Brain pericyte (primary cell): ENCODE data around the gene HYAL3.
"Not testable (repeated sequence)": the region's sequence is repeated elsewhere in the genome, so short reads cannot be mapped to it uniquely, and the experiment has no call there.

Experiments used
- DNase-seq: peaks from one replicate; pipeline ENCODE4 v3.0.0-alpha.2; 2012; ENCODE audit warnings: low read depth, low spot score

HYAL3 gene

DNA sequence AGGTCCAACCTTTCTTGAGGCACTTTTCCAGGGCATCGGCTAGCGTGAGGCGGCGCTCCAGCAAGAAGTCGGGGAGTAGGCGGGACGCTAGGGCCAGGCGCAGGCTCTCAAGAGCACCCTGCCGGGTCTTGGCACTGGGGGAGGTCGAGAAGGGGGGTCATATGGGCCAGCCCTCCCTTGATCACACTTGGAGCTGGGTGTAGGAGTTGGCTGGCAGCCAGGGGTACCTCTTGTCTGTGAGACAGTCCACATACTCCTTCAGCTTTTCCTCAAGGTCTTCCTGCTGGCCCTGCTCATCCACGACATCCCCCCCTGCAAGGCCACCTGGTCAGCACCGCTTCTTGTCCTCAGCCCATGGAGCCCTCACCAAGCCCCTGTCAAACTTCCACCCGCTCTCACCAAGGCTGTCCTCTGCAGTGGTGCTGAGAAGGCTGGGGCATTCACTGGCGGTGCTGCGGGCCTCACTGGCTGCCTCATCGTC is 9.0 kb downstream of the HYAL3 start:
- DNase-seq: no peak

DNA sequence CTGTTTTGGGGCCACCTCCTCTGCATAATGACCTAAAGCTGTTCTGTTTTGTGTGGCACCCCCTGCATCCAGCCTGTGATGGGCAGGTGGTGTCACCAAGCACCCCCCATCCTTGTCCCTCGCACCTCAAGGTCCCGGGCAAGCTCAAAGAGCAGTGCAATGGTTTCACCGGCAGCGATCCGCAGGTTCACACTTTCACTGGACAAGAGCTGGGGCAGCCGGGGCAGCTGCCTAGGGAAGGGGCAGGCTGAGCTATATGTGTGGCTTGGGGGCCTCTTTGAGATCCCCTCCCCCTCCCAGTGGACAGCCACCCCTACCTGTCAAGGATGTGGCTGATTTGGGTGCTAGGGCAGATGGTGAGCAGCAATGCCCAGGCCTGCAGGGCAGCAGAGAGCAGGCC is 10.1 kb downstream of the HYAL3 start:
- no peak for DNase-seq

DNA sequence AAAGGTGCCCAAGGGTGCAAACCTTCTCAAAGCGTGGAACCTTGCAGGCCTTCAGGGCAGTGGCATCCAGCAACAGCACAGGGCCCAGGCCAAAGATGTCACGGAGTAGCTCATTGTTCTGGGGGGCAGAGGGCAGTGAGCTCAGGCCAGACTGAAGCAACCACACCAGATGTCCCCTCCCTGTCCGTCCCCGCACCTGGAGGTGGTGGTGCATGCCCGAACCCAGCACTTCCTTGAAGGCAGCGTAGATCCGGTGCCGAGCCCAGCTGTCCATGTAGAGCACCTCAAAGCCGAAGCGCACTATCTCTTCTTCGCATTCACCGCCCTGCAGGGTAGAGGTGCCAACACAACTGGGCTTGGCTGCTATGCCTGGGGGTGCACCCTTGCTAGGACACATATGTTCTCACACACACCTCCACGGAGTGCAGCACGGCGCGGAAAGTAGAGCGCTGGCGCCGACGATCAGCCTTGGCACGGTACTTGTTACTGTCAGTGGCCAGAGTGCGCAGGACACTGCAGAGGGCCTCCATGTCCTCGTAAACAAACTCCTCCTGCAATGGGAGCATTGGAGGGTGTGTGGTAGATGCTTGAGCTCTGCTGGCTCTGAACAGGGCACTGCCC is 10.7 kb downstream of the HYAL3 start:
- DNase-seq: no peak

GRCh38 chr3:50287262-50287661 is 11.9 kb downstream of the HYAL3 start:
- no peak for DNase-seq

DNA sequence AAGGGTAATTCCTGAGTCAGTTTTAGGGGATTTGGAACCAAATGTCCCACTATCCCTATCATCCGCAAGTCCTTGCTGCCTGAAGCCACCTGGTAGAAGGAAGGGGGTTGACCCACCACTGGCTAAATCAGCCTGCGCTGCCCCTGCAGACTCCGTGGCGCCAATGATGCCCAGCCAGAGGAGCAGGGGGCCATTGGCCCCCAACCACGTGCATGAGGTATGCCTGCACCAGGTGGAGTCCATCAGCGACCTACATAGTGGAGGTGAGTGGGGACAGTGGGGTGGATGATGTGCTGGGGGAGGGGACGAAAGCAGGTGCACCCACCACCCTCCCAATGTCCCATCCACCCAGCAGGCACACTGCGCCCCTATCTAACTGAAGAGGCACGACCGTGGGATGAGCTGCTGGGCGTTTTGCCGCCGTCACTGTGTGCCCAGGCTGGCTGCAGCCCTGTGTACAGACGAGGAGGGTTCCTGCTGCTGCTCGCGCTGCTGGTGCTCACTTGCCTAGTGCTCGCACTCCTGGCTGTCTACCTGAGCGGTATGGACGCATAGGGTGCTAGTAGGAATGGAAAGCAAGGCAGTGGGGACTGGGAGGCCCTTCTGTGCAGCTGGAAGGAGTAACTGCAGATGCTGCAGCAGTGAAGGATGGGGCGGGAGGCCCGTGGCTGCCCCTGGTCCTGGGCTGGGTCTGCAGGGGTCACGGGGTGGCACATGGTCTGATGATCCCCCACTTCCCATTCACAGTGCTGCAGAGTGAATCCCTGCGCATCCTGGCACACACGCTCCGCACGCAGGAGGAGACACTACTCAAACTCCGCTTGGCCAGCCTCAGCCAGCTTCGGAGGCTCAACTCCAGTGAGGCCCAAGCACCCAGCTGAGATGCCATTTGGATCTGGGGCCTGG is 12.6 kb downstream of the HYAL3 start:
- DNase-seq: no peak

DNA sequence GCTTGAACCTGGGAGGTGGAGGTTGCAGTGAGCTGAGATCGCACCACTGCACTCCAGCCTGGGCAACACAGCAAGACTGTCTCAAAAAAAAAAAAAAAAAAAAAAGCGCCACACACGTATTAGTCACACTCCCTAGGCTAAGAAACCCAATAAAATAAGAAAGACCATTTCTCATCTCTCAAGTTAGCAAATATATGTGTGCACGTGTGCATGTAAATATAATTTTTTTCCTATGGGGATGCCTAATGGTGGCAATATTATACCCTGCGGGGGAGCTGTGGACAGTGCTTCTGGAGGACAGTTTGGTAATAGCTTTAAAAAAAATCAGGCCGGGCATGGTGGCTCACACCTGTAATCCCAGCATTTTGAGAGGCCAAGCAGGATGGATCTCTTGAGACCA is 15.1 kb downstream of the HYAL3 start:
- DNase-seq: not testable (repeated sequence)

DNA sequence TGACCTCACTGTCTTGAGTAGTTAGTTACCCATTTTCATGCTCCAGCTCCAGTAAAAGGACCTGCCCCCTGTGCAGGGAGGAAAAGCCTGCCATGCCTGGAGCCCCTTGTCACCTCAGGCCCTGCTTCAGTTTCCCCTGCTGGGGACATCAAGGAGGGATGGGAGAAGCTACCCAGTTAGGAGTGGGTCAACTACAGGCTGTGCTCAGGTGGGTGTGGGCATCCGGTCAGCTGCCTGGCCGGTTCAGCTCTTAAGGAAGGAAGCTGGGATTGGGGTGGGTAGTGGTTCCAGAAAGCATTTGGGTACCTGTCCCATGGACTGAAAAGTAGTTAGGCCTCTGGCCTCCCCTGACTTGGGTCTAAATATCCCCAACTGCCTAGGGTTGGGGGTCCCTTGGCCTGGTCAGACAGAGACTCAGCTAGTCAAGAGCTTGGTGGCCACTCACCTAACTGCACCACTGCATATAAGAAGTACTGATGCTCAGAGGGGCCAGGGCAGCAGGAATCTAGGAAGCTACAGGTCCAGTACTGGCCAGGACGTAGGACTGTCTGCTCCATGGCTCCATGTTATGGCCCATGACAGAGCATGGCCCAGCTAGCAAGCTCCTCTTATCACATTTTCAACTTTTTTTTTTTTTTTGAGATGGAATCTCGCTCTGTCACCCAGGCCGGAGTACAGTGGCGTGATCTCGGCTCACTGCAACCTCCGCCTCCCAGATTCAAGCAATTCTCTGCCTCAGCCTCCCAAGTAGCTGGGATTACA is 19.8 kb downstream of the HYAL3 start:
- DNase-seq: no peak

DNA sequence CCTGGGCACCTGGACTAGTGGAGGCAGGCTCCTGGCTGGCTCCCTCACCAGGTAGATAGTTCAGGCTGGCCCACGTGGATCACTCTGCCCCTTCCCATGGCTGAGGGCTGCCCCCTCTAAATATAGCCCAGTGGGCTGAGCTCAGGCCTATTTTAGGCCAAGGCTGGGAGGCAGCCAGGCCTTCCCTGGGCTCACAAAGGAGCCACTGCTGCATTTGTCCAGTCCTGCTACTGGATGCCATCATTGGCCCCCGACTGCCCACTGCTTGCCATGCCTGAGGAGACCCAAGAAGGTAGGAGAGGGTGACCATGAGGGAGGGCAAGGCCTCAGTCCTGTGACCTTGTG is 20.4 kb downstream of the HYAL3 start, which contains the start of gene LSMEM2:
Gene LSMEM2, plus strand, starts transcription at position 208 of the 345 bp plus-strand sequence. Its CDS starts 27 bp downstream, at position 235.
- DNase-seq: no peak

DNA sequence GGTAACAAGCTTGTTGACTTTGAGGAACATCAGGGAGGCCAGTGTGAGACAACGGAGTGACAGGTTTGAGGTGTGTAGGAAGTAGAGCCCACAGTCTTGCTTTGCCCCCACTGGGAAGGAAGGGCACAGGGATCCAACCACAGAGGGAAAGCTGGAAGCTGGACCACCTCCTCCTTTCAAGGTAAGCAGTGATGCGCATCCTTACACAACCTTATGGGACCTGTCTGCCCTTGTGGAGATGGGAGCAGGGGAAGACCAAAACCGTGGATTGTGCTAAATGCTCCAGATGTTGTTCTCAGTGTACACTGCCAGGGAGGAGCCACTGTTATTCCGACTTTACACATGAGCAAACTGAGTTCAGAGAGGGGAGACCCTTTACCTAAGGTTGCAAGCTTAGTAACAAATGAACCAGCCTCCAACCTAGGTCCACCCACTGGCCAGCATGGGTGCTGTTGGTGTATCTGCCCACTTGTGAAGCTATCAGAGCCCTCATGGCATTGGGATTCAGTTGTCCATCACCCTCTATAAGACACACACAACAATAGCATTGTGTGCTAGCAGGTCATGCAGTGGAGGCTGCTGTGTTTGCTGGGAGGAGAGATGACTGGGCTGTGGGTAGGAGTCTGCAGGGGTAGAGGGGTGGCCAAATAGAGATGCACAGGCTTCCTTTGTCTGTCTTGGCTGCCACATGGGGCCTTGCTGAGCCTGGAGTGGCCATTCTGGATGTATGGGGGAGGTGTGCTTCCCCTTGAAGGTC is 20.9 kb downstream of the HYAL3 start:
- no peak for DNase-seq

DNA sequence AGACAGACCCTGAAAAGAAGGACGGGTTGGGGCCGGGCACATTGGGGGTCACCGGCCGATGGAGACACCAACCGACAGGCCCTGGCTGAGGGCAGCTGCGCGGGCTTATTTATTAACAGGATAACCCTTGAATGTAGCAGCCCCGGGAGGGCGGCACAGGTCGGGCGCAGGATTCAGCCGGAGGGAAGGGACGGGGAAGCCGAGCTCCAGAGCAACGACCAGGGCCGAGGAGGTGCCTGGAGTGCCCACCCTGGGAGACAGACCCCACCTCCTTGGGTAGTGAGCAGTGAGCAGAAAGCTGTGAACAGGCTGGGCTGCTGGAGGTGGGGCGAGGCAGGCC is 22.5 kb downstream of the HYAL3 start:
- no peak for DNase-seq

DNA sequence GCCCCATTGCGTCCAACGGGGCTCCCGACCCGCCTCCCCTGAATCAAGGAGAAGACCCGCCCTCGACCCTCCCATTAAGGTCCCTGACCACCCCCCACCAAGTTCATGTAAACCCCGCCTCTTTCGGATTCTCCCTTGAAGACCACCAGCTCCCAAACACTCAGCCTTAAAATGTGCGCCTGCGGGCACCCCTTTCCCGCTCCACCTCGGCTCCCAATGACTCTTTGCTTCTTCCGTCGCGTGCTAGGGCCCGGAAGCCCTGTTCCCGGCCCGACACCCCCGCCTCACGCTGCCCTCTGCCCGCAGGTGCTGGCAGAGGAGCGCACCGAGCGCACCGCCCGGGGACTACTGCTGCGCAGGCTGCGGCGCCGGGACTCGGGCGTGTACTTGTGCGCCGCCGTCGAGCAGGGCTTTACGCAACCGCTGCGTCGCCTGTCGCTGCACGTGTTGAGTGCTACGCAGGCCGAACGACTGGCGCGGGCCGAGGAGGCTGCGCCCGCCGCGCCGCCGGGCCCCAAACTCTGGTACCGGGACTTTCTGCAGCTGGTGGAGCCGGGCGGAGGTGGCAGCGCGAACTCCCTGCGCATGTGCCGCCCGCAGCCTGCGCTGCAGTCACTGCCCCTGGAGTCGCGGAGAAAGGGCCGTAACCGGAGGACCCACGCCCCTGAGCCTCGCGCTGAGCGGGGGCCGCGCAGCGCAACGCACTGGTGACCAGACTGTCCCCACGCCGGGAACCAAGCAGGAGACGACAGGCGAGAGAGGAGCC is 23.0 kb downstream of the HYAL3 start:
- no peak for DNase-seq

DNA sequence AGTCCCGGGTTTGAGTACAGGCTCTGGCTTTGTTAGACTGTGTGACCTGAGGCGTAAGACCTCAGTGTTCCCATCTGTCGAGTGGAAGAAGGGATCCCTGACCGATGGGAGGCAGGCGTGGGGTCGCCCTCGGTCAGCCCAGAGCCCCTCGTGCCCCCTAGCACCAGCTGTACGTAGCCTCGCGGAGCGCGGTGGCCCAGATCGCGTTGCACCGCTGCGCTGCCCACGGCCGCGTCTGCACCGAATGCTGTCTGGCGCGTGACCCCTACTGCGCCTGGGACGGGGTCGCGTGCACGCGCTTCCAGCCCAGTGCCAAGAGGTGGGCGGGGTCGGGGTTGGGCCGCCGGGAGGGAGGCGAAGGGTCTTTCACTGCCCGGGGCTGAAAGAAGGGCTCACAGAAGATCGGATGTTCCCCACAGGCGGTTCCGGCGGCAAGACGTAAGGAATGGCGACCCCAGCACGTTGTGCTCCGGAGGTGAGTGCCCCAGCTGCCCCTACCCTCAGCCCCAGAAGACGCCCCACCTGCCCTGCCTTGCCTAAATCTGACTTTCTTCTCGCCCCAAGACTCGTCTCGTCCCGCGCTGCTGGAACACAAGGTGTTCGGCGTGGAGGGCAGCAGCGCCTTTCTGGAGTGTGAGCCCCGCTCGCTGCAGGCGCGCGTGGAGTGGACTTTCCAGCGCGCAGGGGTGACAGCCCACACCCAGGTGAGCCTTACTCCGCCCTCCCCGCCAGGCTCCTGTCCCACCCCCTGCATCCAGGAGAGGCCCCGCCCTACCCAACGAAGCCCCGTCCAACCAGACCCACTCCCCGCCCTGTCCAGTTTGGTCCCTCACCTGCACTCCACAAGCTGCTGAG is 23.8 kb downstream of the HYAL3 start:
- no peak for DNase-seq

GRCh38 chr3:50274371-50275104 is 24.7 kb downstream of the HYAL3 start:
- DNase-seq: no peak

DNA sequence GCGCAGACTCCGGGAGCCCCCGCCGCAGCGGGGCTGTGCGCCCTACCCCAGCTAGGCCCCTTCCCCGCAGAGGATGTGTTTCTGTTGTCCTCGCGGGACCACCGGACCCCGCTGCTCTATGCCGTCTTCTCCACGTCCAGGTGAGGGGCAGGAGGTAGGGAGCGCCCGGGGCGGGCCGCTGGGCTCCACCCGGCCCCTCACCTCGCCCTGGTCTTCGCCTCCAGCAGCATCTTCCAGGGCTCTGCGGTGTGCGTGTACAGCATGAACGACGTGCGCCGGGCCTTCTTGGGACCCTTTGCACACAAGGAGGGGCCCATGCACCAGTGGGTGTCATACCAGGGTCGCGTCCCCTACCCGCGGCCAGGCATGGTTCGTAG is 25.5 kb downstream of the HYAL3 start:
- DNase-seq: no peak

DNA sequence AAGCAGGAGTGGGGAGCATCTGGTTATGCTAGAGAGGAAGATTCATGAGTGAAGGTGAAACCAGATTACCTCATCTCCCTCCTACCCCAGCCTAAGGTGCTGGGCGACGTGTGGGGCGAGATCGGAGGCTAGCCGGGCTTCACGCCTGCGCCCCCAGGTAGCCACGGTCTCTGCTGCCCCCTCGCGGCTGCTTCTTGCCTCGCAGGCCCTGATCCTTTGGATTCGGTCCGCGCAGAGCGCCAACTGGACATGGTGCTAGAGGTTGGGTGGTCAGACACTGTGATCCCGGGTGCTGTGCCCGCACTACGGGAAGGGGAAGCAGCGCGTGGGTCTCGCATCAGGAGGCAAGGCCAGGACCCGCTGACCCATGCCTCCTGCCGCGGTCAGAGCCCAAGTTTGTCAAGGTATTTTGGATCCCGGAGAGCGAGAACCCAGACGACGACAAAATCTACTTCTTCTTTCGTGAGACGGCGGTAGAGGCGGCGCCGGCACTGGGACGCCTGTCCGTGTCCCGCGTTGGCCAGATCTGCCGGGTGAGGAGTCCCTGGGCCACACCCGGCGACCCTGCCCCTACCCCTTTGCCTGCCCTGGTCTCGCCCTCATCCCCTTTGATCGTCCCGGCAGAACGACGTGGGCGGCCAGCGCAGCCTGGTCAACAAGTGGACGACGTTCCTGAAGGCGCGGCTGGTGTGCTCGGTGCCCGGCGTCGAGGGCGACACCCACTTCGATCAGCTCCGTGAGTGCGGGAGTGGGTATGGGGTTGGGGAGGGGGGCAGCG is 26.1 kb downstream of the HYAL3 start:
- no peak for DNase-seq

DNA sequence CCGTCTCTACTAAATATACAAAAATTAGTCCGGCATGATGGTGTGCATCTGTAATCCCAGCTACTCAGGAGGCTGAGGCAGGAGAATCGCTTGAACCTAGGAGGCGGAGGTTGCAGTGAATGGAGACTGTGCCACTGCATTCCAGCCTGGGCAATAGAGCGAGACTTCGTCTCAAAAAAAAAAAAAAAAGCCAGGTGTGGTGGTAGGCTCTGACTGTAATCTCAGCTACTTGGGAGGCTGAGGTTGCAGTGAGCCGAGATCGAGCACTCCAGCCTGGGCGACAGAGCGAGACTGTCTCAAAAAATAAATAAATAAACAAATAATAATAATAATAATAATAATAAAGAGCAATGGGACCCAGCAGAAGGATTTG is 26.7 kb downstream of the HYAL3 start:
- DNase-seq: not testable (repeated sequence)

DNA sequence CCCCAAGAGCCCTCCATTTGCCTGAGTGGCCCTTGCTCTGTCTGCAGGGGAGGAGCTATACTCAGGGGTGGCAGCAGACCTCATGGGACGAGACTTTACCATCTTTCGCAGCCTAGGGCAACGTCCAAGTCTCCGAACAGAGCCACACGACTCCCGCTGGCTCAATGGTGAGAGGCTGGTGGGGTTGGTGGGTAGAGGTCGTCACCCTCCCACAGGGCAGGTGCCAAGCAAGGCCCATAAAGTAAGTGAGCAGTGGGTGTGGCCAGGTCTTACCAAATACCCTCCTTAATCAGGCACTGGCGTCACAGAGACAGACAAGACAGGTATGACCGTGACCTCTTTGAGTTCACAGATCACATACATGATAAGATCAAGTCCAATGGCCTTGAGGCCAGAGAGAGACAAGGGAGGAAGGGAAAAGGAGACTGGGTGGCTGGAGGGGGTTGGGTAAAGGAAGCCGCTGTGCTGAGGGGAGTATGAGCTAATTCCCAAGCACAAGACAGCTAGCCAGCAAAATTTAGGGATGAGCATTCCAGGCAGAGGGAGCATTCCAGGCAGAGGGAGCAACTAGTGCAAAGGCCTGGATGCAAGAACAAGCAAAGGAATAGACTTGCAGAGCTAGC is 27.8 kb downstream of the HYAL3 start:
- DNase-seq: no peak
